Lower leg skin (tissue), 4 donors: ENCODE data around the gene APP. TPM values are rescaled to one million over a fixed set of nuclear protein-coding genes. Genes with fewer than 3 reads are reported as not detected.

ENCODE experiments used
- DNase-seq, 2 donors: peaks; one replicate each; pipeline ENCODE4 v3.0.0-alpha.2; 2019; ENCODE audit warnings: low spot score in 2 of 2
- H3K4me3 ChIP-seq: fragments of 200-600 bp; sonication (generic); 2 replicates; pipeline ENCODE4 v1.5.1; 2017; ENCODE audit warnings: mild to moderate bottlenecking, low read depth; ENCODE audit not compliant: poor library complexity, severe bottlenecking
- POLR2A ChIP-seq, 2 donors: fragments of 450-650 bp; IDR thresholded peaks; one replicate each; pipeline ENCODE4 v1.6.1; 2016 to 2017; ENCODE audit warnings: antibody characterized with exemption in 2 of 2, mild to moderate bottlenecking in 1 of 2, moderate library complexity in 1 of 2
- WGBS, 2 donors: methylation state at CpG; one replicate each; pipeline ENCODE4 v1.1.5; 2018; 5-methylcytosine and 5-hydroxymethylcytosine counted together
- intact Hi-C: fragments of 100-400 bp; cut with DNase I; formaldehyde crosslinking; loops from one replicate; pipeline ENCODE4 v1.15.0; 2023; ENCODE audit warnings: low total_unique reads
- total RNA-seq, 4 donors: library from RNA; depleted of rRNA; stranded (reverse); fragments of >200 nt; gene quantifications; one replicate each; pipeline ENCODE4 v1.1.0, GENCODE V29; 2016
- TF ChIP-seq, protein P1 (sequence below), 3 donors: fragments of 450-650 bp; IDR thresholded peaks; one replicate each; pipeline ENCODE4 v1.5.1; 2016; ENCODE audit warnings: antibody characterized with exemption in 3 of 3, mild to moderate bottlenecking in 3 of 3, moderate library complexity in 2 of 3

Gene APP
- total RNA-seq, 4 donors from 2014 or later, result 240 to 403 (median 331) TPM

DNA sequence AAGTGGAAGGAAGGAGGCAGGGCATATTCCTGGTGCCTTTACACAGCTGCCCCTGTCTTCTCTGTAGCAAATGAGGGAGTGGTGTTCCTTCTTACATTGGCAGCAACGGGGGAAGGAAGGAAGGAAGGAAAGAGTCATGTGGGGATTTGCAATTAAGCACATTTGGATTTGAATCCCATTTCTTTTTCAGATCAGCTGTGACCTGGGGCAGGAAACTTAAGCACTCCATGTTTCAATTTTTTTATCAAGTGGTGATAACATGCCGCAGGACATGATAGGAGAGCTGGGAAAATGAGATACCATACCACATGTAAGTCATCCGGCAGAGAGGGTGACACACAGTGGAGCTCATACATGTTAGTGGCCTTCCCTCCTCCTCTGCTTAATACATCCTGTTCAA is 186.8 kb downstream of the APP start:
- no peak overlapping the region for H3K4me3 ChIP-seq
- TF ChIP-seq POLR2A (IDR thresholded peaks at IDR 0.05), result no peak
- TF ChIP-seq, protein P1, sequence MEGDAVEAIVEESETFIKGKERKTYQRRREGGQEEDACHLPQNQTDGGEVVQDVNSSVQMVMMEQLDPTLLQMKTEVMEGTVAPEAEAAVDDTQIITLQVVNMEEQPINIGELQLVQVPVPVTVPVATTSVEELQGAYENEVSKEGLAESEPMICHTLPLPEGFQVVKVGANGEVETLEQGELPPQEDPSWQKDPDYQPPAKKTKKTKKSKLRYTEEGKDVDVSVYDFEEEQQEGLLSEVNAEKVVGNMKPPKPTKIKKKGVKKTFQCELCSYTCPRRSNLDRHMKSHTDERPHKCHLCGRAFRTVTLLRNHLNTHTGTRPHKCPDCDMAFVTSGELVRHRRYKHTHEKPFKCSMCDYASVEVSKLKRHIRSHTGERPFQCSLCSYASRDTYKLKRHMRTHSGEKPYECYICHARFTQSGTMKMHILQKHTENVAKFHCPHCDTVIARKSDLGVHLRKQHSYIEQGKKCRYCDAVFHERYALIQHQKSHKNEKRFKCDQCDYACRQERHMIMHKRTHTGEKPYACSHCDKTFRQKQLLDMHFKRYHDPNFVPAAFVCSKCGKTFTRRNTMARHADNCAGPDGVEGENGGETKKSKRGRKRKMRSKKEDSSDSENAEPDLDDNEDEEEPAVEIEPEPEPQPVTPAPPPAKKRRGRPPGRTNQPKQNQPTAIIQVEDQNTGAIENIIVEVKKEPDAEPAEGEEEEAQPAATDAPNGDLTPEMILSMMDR (IDR thresholded peaks at IDR 0.05), result no peak
- intact Hi-C loops, result no loop called here
- 54 to 60% methylated on average over 3 of the region's 3 CpGs for WGBS, 2 donors
- no peak for DNase-seq

DNA sequence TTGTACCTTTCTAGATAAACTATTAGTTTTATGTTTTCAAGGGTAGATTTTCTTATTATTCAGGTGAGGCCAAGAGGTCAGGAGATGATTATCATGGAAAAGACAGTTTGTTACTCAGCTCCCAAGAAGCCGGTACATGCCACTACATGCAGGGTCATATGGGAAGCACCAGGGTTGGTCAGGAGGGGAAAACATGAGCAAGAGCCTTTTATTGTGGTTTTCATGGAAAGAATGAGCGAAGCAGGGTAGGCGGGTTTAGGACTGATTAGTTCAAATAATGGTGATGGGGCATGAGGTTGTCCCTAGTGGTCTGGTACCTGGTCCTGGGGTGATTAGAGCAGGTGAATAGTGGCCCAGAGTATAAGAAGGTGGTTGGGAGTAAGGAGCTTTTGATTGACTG is 189.9 kb downstream of the APP start:
- DNase-seq, result no peak
- 86 to 90% methylated on average over 3 of the region's 3 CpGs for WGBS, 2 donors
- no peak overlapping the region for H3K4me3 ChIP-seq
- intact Hi-C loops, result no loop called here
- TF ChIP-seq, protein P1 (IDR thresholded peaks at IDR 0.05), result no peak
- TF ChIP-seq POLR2A (IDR thresholded peaks at IDR 0.05), result no peak

DNA sequence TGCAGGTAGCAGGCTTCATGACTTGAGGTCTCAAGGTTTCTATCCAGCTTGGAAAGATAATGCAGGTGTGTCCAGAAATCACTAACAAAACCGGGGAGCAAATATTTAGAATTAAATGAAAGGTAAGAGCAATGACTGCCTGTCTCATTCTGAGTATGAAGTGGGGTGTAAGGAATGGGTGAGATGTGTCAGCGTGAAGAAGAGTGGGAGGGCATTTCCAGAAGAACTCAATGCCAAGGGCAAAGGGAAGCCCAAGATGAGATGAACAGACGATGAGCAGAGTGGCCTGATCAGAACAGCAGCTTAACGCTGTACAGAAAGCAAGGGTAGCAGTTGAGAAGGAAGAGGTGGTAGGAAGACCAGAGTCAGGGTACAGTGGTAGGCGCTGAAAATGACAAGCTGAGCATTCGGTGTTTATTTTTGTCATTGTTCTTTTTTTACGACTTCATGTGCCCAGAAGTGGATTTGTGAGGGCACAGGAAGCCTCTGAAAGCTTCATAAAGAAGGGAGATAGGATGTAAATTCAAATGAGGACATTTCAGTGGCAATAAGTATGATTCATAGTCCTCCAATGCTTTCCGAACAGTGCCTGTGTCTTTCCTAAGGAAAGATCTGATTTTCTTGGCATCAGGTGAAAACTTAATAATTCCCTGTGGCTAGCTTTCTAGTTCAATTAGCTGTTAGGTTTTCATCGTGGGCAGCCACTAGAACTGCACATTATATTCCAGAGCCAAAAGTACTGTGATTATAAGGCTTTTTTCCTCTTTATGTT is 190.5 kb downstream of the APP start:
- no peak overlapping the region for H3K4me3 ChIP-seq
- intact Hi-C loops, result no loop called here
- DNase-seq, result no peak
- WGBS, 2 donors, result 74 to 79% methylated on average over 9 of the region's 9 CpGs
- no peak for TF ChIP-seq POLR2A (IDR thresholded peaks at IDR 0.05)
- TF ChIP-seq, protein P1 (IDR thresholded peaks at IDR 0.05), result no peak

DNA sequence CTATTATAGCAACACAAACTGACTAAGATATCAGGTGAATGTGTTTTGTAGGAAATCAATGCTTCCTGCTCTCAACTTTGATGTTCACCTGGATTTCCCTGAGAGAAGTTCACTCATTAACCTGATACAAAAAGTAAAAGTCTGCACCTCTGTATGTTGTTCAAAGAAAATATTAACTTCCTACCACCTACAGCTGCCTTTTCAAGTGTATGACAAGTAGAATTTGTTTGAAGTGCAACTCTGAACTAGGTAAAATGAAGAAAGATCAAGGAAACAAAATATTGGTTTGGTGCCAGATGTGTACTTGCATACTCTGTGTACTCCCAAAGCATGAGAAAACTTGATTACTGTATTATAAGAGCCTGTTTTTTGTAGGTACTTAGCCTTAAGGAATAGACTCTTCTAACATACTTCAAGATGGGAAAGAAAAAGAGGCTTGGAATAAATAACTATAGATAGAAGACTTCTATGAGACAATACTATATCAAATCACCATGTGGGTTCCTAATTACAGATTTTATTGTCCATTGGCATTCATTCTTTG is 193.4 kb downstream of the APP start:
- DNase-seq, result no peak
- intact Hi-C loops, result no loop called here
- no peak overlapping the region for H3K4me3 ChIP-seq
- TF ChIP-seq POLR2A (IDR thresholded peaks at IDR 0.05), result no peak
- TF ChIP-seq, protein P1 (IDR thresholded peaks at IDR 0.05), result no peak

DNA sequence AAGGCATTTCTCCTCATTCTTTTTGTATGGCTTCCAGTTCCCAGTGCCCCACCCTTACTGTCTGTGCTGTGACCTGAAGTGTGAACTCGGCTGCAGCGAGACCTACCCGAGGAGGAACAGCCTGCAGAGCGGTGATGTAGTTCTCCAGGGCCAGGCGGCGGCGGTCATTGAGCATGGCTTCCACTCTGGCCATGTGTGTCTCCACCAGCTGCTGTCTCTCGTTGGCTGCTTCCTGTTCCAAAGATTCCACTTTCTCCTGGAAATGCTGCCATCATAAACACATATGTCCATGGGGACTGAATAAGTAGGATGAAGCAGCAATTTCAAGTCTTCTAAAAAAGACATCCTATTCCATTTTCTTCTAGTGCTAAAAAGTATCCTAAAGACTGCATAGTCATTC is 195.6 kb downstream of the APP start:
- no peak for TF ChIP-seq POLR2A (IDR thresholded peaks at IDR 0.05)
- TF ChIP-seq, protein P1 (IDR thresholded peaks at IDR 0.05), result no peak
- no peak for DNase-seq
- no peak overlapping the region for H3K4me3 ChIP-seq
- intact Hi-C loops, result no loop called here
- 84 to 92% methylated on average over 8 of the region's 8 CpGs for WGBS, 2 donors
